Measurements from ENCODE around the gene NUS1. TPM values are rescaled to one million over a fixed set of nuclear protein-coding genes. Genes with fewer than 3 reads are reported as not detected.
"Not testable (repeated sequence)": the region's sequence is repeated elsewhere in the genome, so short reads cannot be mapped to it uniquely, and the experiment has no call there.

The NUS1 gene
- total and polyA plus RNA-seq, 7 donors = 13.2 to 31.4 (median 23.2) TPM

- intact Hi-C loops (cut with DNase I) = no loop called here
- DNase-seq = no peak
- Histone ChIP-seq H3K9me3 (no peaks in the 10 kb centered on the region), H3K27ac (no peak overlapping the region), H3K27me3 (no peaks in the 10 kb centered on the region), H3K4me3 (no peak overlapping the region), H3K36me3 (no peaks in the 10 kb centered on the region), H3K4me1 (no peaks in the 10 kb centered on the region)
- TF ChIP-seq EP300 (IDR thresholded peaks at IDR 0.05) (no peak), POLR2A (IDR thresholded peaks at IDR 0.05) (no peak), POLR2AphosphoS5 (IDR thresholded peaks at IDR 0.05) (no peak)
These were observed 43.6 kb downstream of the NUS1 start for GRCh38 chr6:117718895-117719294.

GRCh38 chr6:117721520-117721919 lies 46.3 kb downstream of the NUS1 start:
- H3K4me3 ChIP-seq, H3K27me3 ChIP-seq: not testable (repeated sequence)
- 95 to 96% methylated on average over 12 of the region's 12 CpGs for WGBS, 2 donors

GRCh38 chr6:117728626-117729025 lies 53.4 kb downstream of the NUS1 start:
- no peaks in the 10 kb centered on the region for H3K27me3 ChIP-seq
- DNase-seq = no peak
- H3K36me3 ChIP-seq = no peaks in the 10 kb centered on the region
- no peak overlapping the region for H3K27ac ChIP-seq
- no peaks in the 10 kb centered on the region for H3K4me1 ChIP-seq
- H3K4me3 ChIP-seq = no peak overlapping the region
- no peaks in the 10 kb centered on the region for H3K9me3 ChIP-seq
- intact Hi-C loops (cut with DNase I) = no loop called here
- TF ChIP-seq POLR2A (IDR thresholded peaks at IDR 0.05) (no peak), EP300 (IDR thresholded peaks at IDR 0.05) (no peak), POLR2AphosphoS5 (IDR thresholded peaks at IDR 0.05) (no peak), CTCF (IDR thresholded peaks at IDR 0.05) (no peak)
- WGBS, 2 donors = 90 to 91% methylated on average over 1 of the region's 1 CpG

More at GRCh38 chr6:117721520-117721919, 46.3 kb downstream of the NUS1 start:
- H3K27ac ChIP-seq; H3K36me3 ChIP-seq; H3K4me1 ChIP-seq; intact Hi-C loops (cut with DNase I); DNase-seq; H3K9me3 ChIP-seq: not testable (repeated sequence)

GRCh38 chr6:117729613-117730012 lies 54.3 kb downstream of the NUS1 start:
- H3K36me3 ChIP-seq = no peaks in the 10 kb centered on the region
- H3K27me3 ChIP-seq = no peaks in the 10 kb centered on the region
- 57 to 62% methylated on average over 1 of the region's 1 CpG for WGBS, 2 donors
- intact Hi-C loops (cut with DNase I) = no loop called here
- no peak for DNase-seq
- no peaks in the 10 kb centered on the region for H3K4me1 ChIP-seq
- H3K27ac ChIP-seq = no peak overlapping the region
- H3K4me3 ChIP-seq = no peak overlapping the region
- H3K9me3 ChIP-seq = no peaks in the 10 kb centered on the region
- TF ChIP-seq CTCF (IDR thresholded peaks at IDR 0.05) (no peak), POLR2AphosphoS5 (IDR thresholded peaks at IDR 0.05) (no peak), EP300 (IDR thresholded peaks at IDR 0.05) (no peak), POLR2A (IDR thresholded peaks at IDR 0.05) (no peak)

- Histone ChIP-seq H3K27me3 (no peaks in the 10 kb centered on the region), H3K4me1 (no peaks in the 10 kb centered on the region), H3K27ac (no peak overlapping the region), H3K36me3 (no peaks in the 10 kb centered on the region), H3K9me3 (peaks cover 0 to 5% (median under 1%) of the 10 kb centered on the region in 4 donors), H3K4me3 (no peak overlapping the region)
- TF ChIP-seq POLR2A (IDR thresholded peaks at IDR 0.05) = no peak
- no peak for TF ChIP-seq POLR2AphosphoS5 (IDR thresholded peaks at IDR 0.05)
- no peak for TF ChIP-seq CTCF (IDR thresholded peaks at IDR 0.05)
- no peak for TF ChIP-seq EP300 (IDR thresholded peaks at IDR 0.05)
- intact Hi-C loops (cut with DNase I) = no loop called here
- WGBS, 2 donors = 80 to 83% methylated on average over 1 of the region's 1 CpG
- no peak for DNase-seq
These were observed 58.1 kb downstream of the NUS1 start for GRCh38 chr6:117733341-117733740.

- Histone ChIP-seq H3K27ac (no peak overlapping the region), H3K4me1 (no peaks in the 10 kb centered on the region), H3K4me3 (no peak overlapping the region), H3K27me3 (no peaks in the 10 kb centered on the region), H3K36me3 (no peaks in the 10 kb centered on the region), H3K9me3 (peaks cover 0 to 5% (median under 1%) of the 10 kb centered on the region in 4 donors)
- TF ChIP-seq EP300 (IDR thresholded peaks at IDR 0.05) = no peak
- no peak for TF ChIP-seq POLR2A (IDR thresholded peaks at IDR 0.05)
- no peak for TF ChIP-seq CTCF (IDR thresholded peaks at IDR 0.05)
- TF ChIP-seq POLR2AphosphoS5 (IDR thresholded peaks at IDR 0.05) = no peak
- intact Hi-C loops (cut with DNase I) = no loop called here
- no peak for DNase-seq
- WGBS, 2 donors = 73 to 75% methylated on average over 4 of the region's 4 CpGs
These were observed 64.6 kb downstream of the NUS1 start for GRCh38 chr6:117739869-117740268.

Measured in sigmoid colon (tissue), 7 donors.